ENCODE measurements around the gene NSMCE4A.
A peak's percentile ranks its signal among the peaks of the same experiment; 100 is the strongest.
"Not testable (repeated sequence)": the region's sequence is repeated elsewhere in the genome, so short reads cannot be mapped to it uniquely, and the experiment has no call there.

The NSMCE4A gene

GRCh38 chr10:121935702-121936101 is 39.3 kb downstream of the NSMCE4A start:
- DNase-seq (ENCODE audit: low read depth): no peak

DNA sequence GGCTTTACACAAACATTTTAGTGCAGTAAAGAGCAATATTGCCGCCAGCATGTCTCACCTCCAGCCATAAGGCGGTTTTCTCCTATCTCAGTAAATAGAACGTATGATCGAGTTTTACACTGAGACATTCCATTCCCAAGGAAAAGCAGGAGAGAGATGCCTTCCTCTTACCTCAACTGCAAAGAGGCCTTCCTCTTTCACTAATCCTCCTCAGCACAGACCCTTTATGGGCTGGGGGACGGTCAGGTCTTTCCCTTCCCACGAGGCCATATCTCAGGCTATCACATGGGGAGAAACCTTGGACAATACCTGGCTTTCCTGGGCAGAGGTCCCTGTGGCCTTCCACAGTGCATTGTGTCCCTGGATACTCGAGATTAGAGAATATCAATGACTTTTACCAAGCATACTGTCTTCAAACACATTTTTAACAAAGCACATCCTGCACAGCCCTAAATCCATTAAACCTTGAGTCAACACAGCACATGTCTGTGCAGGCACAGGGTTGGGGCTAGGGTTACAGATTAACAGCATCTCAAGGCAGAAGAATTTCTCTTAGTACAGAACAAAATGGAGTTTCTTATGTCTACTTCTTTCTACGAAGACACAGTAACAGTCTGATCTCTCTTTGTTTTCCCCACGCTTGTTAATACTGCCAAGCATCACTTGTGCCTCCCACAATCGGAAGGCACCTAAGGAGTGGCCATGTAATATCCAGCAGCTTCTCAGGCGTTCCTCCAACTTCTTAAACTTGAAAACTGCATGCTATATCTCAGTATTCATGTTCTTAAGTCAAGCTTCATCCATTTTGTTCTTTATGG is 44.5 kb downstream of the NSMCE4A start:
- DNase-seq (ENCODE audit: low read depth): not testable (repeated sequence)

DNA sequence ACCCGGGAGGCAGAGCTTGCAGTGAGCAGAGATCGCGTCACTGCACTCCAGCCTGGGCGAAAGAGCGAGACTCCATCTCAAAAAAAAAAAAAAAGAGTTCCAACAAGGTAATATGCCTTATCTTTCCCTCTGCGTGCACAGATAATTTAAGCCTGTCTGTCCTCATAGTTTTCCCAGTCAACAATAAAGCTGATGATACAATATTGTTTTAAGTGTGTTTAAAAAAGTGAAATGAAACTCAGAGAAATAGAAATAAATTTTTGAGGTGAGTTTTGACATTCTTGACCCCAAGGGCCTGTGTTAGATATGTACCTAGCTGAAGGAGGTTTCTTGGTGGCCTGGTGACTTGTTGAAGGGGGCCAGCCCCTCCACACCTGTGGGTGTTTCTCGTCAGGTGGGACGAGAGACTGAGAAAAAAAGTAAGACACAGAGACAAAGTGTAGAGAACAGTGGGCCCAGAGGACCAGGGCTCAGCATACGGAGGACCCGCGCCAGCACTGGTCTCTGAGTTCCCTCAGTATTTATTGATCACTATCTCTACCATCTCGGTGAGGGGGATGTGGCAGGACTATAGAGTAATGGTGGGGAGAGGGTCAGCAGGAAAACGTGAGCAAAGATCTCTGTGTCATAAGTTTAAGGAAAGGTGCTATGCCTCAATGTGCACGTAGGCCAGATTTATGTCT is 45.3 kb downstream of the NSMCE4A start:
- DNase-seq (ENCODE audit: low read depth): not testable (repeated sequence)

GRCh38 chr10:121928528-121928884 is 46.5 kb downstream of the NSMCE4A start:
- no peak for DNase-seq (ENCODE audit: low read depth)

- peak; percentile 85 for DNase-seq (ENCODE audit: low read depth)
Measured at GRCh38 chr10:121927841-121928527, 47.0 kb downstream of the NSMCE4A start, which contains the start of gene ATE1. TSS of gene ATE1 (minus strand) at chr10:121928031. CDS start at chr10:121927949, 82 bp downstream.

DNA sequence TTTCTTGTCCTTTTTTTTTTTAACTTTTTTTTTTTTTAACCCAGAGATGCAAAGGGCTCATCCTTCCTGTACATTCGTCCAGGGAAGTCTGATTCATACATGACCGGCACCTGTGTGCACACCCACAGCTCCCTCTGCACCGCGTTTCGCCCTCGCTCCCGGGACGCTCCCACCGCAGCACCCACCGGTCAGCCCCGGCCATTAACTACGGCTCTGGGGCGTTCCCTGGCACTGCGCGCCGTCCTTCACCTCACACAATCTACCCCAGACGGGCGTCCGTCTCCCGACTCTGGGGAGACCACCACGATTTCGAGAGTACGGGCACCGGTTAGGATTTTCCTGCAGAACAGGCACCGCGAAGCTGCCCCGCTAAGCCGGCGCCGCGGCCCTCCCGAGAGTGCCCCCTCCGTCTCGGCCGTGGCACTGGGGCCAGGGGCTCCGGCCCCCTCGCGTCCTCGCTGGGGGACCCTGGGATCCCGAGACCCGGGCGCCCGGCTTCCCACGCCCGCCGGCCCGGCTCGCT is 47.6 kb downstream of the NSMCE4A start:
- DNase-seq (ENCODE audit: low read depth): no peak

DNA sequence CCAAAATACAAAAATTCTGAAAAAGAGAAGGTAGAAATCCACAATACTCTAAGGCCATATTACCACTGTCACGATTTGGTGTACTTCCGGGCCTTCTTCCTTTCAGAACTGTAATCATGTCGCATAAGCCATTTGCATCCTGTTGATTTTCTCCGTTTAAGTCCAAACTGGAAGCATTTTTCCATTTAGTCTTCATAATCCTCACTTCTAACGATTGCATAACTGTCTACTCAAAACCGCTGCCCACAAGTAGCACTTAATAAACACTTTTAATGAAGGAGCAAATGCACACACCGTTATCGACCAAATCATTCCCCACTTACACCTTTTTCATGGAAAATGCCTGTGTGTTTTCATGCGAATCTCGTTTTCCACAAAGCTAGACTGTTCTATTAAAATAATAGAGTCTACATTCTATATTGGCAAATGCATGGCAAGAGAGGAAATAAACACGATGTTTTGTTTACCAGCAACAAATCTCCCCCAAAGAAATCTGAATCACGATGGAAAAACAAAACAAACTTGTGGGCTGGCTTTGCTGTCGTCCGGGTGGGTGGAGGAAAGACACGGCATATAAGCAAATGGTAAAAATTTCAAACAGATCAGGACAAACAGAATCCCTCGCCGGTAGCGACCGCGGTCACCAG is 48.2 kb downstream of the NSMCE4A start:
- no peak for DNase-seq (ENCODE audit: low read depth)

GRCh38 chr10:121926157-121926556 is 48.9 kb downstream of the NSMCE4A start:
- no peak for DNase-seq (ENCODE audit: low read depth)

- DNase-seq (ENCODE audit: low read depth): no peak
Measured at GRCh38 chr10:121921238-121921931, 53.6 kb downstream of the NSMCE4A start.

GRCh38 chr10:121919666-121920065 is 55.4 kb downstream of the NSMCE4A start:
- DNase-seq (ENCODE audit: low read depth): no peak

- not testable (repeated sequence) for DNase-seq (ENCODE audit: low read depth)
Measured at GRCh38 chr10:121918800-121919199, 56.2 kb downstream of the NSMCE4A start.

GRCh38 chr10:121914661-121915060 is 60.4 kb downstream of the NSMCE4A start:
- no peak for DNase-seq (ENCODE audit: low read depth)

GRCh38 chr10:121911421-121911697 is 63.7 kb downstream of the NSMCE4A start:
- DNase-seq (ENCODE audit: low read depth): no peak

DNA sequence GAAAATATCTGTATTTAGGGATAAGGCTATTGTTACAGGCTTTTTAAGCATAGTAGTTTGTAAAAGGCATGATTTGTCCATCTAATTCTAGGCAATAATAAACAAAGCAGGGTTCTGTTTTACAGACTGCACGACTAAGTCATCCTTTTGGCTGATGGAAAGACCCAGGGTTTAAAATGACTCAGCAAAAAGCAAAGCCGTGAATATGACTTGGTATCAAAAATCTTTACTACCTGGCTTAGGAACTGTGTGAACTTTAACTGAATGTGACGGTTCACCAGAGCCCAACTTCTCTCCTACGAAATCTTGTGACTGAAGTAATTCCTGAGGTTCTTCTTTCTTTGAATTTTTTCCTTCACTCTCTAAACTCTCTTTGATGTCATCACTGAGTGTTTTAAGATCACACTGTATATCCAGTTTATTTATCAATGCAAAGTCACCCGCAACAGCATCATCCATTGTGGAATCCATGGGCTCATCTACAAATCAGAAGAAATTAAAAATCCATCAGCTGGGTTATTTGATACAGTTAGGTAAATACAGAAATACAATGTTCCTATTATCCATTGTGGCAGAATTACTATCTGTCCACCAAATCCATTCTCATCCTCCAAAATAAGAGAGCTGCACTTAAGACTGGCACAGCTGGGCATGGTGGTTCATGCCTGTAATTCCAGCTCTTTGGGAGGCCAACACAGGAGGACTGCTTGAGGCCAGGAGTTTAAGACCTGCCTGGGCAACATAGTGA is 64.2 kb downstream of the NSMCE4A start:
- DNase-seq (ENCODE audit: low read depth): peak; percentile 25
